GM19238 (cell line): ENCODE results near the gene ANXA4.
"Not testable (repeated sequence)": the region's sequence is repeated elsewhere in the genome, so short reads cannot be mapped to it uniquely, and the experiment has no call there.

Experiments used
- DNase-seq: peaks from one replicate; pipeline ENCODE4 v3.0.0; 2011; ENCODE audit warnings: low spot score; ENCODE audit not compliant: insufficient read length

The ANXA4 gene

GRCh38 chr2:69776886-69777785 lies 35.2 kb downstream of the ANXA4 start:
- DNase-seq, result no peak

DNA sequence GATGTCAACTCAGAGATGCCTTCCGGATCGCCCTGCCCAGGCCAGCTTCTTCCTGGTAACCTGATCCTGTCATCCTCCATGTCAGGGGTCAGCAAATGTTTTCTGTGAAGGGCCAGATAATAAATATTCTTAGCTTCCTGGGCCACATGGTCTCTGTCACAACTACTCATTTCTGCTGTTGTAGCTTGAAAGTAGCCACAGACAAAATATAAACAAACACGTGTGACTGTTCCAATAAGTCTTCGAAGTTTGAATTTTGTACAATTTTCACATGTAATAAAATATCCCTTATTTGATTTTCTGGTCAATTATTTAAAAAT lies 35.8 kb downstream of the ANXA4 start:
- DNase-seq, result no peak

- DNase-seq, result no peak
Measured at GRCh38 chr2:69779258-69780001, 37.5 kb downstream of the ANXA4 start.

DNA sequence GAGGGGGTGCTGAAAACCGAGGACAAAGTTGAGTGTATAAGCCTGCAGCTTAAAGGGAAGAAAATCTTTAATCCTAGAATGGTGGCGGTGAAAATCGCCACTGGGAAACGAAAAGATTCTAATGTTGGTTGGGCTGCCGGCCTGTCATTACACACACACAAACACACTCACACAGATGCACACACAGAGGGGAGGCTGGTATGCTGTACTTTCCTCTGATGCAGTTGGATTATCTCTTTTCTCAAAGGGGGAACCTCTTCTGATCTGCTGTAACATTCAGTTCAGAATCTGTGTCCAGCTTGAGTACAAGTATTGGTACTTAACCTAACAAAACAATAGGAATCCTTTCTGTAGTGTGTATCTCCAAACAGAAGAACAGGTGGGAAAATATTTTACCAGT lies 39.0 kb downstream of the ANXA4 start:
- no peak for DNase-seq

DNA sequence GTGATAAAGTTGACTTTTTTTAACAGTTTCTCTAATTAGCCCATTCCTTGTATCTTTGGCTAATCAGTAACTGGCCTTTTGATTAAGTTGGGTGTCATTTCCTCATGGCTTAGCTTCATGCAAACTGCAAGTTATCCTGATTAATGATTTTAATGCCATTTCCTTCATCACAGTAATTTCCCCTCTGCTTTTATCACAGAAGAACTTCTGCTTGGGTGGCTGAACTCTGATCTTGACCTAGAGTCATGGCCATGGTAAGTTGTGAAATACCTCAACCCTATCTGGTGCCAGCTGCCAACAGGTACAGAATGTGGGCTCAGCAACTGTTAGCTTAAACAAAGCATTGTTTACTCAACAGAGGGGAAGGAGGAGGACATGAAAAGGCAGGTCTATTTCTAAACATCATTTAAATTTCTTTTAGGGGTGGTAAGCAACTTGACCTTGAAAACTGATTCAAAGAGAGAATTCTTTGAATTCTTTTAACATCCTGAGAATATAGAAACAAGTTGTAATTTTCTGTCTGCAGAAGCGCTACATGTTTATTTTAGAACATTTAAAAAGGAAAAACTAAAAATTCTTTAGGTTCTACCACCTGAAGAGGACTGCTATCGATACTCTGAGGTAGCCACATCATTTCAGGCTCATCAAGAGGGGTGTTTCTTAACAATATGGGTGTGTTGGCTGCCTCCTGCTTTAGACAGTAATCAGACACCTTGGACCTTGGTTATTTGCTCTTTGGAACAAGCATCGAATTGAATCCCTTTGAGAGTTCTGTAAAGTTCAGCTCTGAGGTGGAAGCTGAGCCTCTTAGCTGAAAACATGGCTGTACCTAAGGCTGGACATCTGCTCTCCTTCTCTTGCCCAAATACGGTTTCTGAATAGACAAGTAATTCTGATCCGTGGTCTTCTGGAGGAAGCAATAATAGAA lies 39.7 kb downstream of the ANXA4 start:
- DNase-seq, result no peak

- DNase-seq, result no peak
Measured at GRCh38 chr2:69784228-69784627, 42.3 kb downstream of the ANXA4 start.

GRCh38 chr2:69785358-69785757 lies 43.4 kb downstream of the ANXA4 start:
- DNase-seq, result no peak

- no peak for DNase-seq
Measured at GRCh38 chr2:69786052-69786560, 44.2 kb downstream of the ANXA4 start.

DNA sequence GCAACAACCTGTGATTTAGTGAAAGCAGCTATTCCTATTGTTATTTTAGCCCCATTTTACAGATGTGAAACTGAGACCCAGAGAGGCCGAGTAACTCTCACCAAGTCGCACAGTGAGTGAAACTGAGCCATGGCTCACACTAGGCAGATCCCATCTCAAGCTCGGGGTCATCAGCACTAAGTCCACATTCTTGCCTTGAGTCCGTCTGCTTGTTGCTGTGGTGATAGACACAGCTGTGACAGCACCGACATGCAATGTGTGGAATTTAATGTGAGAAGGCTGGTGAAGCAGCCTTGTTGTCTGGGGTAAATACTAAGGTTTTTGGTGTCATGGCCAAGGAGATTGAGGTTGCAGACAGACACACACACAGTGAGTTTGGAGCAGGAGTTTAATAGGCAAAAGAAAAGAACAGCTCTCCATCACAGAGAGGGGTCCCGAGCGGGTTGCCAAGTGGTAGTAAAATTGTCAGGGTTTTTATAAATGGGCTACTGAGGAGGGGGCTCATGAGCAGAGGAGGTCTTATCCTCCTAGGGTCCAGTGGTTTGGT lies 47.3 kb downstream of the ANXA4 start:
- no peak for DNase-seq

GRCh38 chr2:69789772-69790600 lies 48.1 kb downstream of the ANXA4 start:
- DNase-seq, result no peak

- no peak for DNase-seq
Measured at GRCh38 chr2:69790601-69790959, 48.6 kb downstream of the ANXA4 start.

GRCh38 chr2:69791045-69791444 lies 49.1 kb downstream of the ANXA4 start:
- no peak for DNase-seq

- no peak for DNase-seq
Measured at GRCh38 chr2:69796174-69796573, 54.2 kb downstream of the ANXA4 start.

GRCh38 chr2:69797235-69797634 lies 55.3 kb downstream of the ANXA4 start:
- no peak for DNase-seq

DNA sequence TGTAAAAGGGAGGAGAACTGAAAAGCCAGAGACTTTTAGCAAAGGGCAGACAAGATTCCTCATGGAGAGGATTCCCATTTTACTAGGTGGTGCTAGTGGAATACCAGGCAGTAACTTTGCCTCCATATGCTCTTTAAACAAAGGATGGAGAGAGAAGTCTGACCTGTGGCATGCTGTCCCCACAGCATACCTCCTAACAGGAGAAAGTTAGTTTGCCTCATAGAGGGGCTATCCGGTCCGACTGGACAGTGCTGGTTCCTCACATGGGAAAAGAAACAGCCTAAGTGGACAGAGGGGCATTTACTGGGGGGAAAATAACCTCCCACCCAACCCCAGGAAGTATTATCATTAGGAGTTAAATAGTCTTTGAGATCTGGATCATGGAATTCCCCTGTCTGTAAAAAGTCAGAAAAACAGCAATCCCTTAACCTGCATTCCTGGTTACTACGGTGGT lies 55.9 kb downstream of the ANXA4 start:
- DNase-seq, result no peak

- DNase-seq, result no peak
Measured at GRCh38 chr2:69798290-69798908, 56.5 kb downstream of the ANXA4 start.

GRCh38 chr2:69798909-69799526 lies 57.1 kb downstream of the ANXA4 start:
- DNase-seq, result no peak

DNA sequence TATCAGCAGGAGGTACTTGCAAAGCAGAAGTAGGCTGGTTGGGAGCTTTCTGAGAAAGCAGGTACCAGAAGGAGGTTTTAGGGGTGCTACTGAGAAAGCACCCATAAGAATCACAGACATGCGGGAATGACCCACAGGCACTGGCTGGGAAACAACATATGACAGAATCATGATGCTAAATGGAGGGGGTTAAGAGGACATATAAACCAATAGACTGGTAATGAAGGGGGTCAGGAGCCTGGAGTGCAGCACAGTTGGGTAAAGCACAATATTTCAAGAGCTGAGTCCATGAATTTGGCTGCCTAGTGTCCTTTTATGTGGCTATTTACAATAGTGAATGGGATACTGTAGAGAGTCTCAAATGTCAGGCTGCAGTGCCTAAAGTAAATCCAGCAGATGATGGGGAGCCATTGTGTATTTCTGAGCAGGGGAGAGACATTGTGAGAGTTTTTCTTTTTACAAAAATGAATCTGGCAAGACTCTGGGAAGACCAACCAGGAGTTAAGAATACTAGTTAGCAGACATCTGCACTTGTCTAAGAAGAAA lies 59.9 kb downstream of the ANXA4 start:
- DNase-seq, result no peak

GRCh38 chr2:69802781-69803367 lies 60.9 kb downstream of the ANXA4 start:
- not testable (repeated sequence) for DNase-seq
